Measurements from ENCODE around the gene MYOCOS. TPM values are rescaled to one million over a fixed set of nuclear protein-coding genes. Genes with fewer than 3 reads are reported as not detected.

The MYOCOS gene
- total and polyA plus RNA-seq, 7 donors = 0.10 TPM; not detected in 6

DNA sequence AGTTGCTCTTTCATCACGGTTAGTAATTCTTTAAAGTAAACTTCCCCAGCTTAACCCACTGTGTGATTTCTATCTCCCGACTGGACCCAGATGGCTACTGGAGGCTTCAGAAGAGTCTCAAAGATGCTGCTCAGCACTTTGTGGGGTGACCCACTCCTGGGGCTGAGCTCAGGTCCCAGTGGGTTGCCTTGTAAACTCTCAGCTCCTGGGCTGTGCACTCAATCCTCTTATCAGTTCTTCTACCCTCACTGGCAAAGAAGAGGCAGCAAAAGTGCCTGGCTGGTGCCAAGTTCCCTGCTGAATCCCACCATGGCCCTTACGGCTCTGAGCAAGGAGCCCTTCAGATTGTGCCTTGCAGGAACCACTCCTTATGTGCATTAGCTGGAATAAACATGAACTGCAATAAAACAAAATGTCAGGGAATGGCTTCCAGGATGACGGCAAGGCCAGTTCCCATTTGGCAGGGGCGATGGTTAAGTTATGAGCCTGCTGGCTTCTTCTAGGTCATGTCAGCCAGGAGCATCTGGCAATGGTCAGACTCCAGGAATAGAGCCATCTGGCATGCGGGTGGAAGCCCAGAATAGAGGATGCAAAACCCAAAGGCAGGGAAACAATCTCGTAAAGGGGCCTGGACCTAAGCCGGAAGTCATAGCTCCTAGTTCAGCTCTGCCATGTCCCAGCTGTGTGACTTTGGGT is 23.7 kb downstream of the MYOCOS start:
- Histone ChIP-seq H3K27ac (peak overlapping the region; percentile 68), H3K4me3 (peak overlapping the region; percentile 43), H3K27me3 (ENCODE audit: insufficient read depth in 3 of 3, low read length in 2 of 3) (no peaks in the 10 kb centered on the region), H3K36me3 (ENCODE audit: insufficient read depth in 1 of 2, low read depth in 1 of 2) (no peaks in the 10 kb centered on the region), H3K9me3 (no peaks in the 10 kb centered on the region), H3K4me1 (peaks cover 15% of the 10 kb centered on the region)
- DNase-seq (peak; percentile 71 to 88), ATAC-seq (peak; percentile 81 to 96 (median 92))
- intact Hi-C loops (cut with DNase I) = loop anchor here (1.0 to 10.0 kb wide), 5 partner anchors 71 to 337 kb away; partner anchors contain the start of genes METTL13 (in 2 of the 2) and VAMP4 (in 2 of the 2)
- TF ChIP-seq, protein P1, sequence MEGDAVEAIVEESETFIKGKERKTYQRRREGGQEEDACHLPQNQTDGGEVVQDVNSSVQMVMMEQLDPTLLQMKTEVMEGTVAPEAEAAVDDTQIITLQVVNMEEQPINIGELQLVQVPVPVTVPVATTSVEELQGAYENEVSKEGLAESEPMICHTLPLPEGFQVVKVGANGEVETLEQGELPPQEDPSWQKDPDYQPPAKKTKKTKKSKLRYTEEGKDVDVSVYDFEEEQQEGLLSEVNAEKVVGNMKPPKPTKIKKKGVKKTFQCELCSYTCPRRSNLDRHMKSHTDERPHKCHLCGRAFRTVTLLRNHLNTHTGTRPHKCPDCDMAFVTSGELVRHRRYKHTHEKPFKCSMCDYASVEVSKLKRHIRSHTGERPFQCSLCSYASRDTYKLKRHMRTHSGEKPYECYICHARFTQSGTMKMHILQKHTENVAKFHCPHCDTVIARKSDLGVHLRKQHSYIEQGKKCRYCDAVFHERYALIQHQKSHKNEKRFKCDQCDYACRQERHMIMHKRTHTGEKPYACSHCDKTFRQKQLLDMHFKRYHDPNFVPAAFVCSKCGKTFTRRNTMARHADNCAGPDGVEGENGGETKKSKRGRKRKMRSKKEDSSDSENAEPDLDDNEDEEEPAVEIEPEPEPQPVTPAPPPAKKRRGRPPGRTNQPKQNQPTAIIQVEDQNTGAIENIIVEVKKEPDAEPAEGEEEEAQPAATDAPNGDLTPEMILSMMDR (IDR thresholded peaks at IDR 0.05) = no peak
- WGBS, 3 donors = 6 to 15% (median 10%) methylated on average over 8 of the region's 8 CpGs

DNA sequence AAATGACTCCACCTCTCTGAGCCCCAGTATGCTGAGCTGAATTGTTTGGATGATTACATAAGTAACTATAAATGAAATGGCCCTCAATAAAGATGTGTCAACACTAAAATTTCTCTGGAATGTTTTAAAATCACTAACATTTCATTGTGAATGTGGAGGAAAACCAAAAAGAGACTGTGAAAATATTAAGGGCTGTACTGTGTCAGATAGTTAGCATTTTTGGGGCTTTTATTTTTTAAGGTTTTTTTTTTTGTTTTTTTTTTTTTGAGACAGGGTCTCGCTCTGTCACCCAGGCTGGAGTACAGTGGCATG is 24.2 kb downstream of the MYOCOS start:
- Histone ChIP-seq H3K36me3 (ENCODE audit: insufficient read depth in 1 of 2, low read depth in 1 of 2) (no peaks in the 10 kb centered on the region), H3K4me1 (peaks cover 15% of the 10 kb centered on the region), H3K9me3 (no peaks in the 10 kb centered on the region), H3K4me3 (no peak overlapping the region), H3K27ac (peak overlapping the region; percentile 68), H3K27me3 (ENCODE audit: insufficient read depth in 3 of 3, low read length in 2 of 3) (no peaks in the 10 kb centered on the region)
- TF ChIP-seq, protein P1 (IDR thresholded peaks at IDR 0.05) = no peak
- ATAC-seq = peak in 1 of 4 donors; percentile 2
- no peak for DNase-seq
- WGBS, 3 donors = 91 to 100% (median 96%) methylated on average over 1 of the region's 1 CpG
- intact Hi-C loops (cut with DNase I) = loop anchor here (5.0 to 10.0 kb wide), 3 partner anchors 99 to 336 kb away; partner anchors contain the start of genes VAMP4 (in 2 of the 2) and METTL13 (in 1 of the 2)

DNA sequence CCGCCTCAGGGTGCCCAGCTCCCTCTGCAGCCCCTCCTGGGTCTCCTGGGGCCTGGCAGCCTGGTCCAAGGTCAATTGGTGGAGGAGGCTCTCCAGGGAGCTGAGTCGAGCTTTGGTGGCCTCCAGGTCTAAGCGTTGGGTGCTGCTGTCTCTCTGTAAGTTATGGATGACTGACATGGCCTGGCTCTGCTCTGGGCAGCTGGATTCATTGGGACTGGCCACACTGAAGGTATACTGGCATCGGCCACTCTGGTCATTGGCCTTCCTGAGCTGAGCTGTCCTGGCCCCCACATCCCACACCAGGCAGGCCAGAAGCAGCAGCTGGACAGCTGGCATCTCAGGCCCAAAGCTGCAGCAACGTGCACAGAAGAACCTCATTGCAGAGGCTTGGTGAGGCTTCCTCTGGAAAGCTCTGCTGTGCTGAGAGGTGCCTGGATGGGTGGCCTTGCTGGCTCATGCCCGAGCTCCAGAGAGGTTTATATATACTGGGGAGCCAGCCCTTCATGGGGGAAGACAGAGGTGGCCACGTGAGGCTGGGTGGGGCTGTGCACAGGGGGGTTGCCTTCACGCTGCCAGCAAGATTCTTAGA is 30.3 kb downstream of the MYOCOS start, which contains the start of gene MYOC:
TSS of gene MYOC (minus strand) at position 455 of the 589 bp plus-strand sequence. CDS start at position 378, 77 bp downstream.
- H3K4me3 ChIP-seq = no peak within 1 kb of the TSS
- DNase-seq (no peak), ATAC-seq (peak in 1 of 4 donors; percentile 28)
- no peaks in the 10 kb centered on the region for H3K36me3 ChIP-seq (ENCODE audit: insufficient read depth in 1 of 2, low read depth in 1 of 2)
- H3K27me3 ChIP-seq (ENCODE audit: insufficient read depth in 3 of 3, low read length in 2 of 3) = no peaks in the 10 kb centered on the region
- TF ChIP-seq, protein P1 (IDR thresholded peaks at IDR 0.05) = no peak
- intact Hi-C loops (cut with DNase I) = no loop called here
- H3K4me1 ChIP-seq = peaks cover 25% of the 10 kb centered on the region
- 32 to 55% (median 38%) methylated on average over 8 of the region's 8 CpGs for WGBS, 3 donors
- no peaks in the 10 kb centered on the region for H3K9me3 ChIP-seq
- H3K27ac ChIP-seq = no peak within 1 kb of the TSS

DNA sequence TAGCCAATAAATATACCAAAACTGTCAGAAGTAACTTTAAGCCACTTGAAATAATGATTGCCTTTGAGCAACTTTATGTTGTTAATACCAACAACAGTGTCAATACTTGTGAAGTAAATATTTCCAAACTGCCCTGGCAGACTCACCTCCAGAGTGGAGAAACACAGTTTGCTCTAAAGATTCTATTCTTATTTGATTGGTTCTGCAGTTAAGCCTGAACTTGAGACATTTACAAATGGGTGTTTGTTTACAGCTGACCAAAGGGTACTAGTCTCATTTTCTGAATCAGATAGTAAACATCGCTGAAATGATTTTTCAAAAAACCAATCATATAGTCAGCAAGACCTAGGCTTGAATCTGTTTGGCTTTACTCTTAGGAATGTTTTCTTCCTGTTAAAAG is 31.8 kb downstream of the MYOCOS start:
- Histone ChIP-seq H3K4me1 (peaks cover 25% of the 10 kb centered on the region), H3K4me3 (no peak overlapping the region), H3K27ac (peak overlapping the region; percentile 74), H3K27me3 (ENCODE audit: insufficient read depth in 3 of 3, low read length in 2 of 3) (no peaks in the 10 kb centered on the region), H3K36me3 (ENCODE audit: insufficient read depth in 1 of 2, low read depth in 1 of 2) (no peaks in the 10 kb centered on the region), H3K9me3 (no peaks in the 10 kb centered on the region)
- ATAC-seq (peak in 1 of 4 donors; percentile 24), DNase-seq (no peak)
- intact Hi-C loops (cut with DNase I) = no loop called here
- WGBS, 3 donors = 36 to 43% (median 41%) methylated on average over 1 of the region's 1 CpG
- TF ChIP-seq, protein P1 (IDR thresholded peaks at IDR 0.05) = no peak
